LNCAP (cell line): ENCODE data around the gene LMAN1.

Experiments
- CTCF ChIP-seq: fragments of 450-650 bp; IDR thresholded peaks from 2 replicates; pipeline ENCODE4 v1.5.1; 2017; ENCODE audit warnings: mild to moderate bottlenecking

LMAN1 gene

GRCh38 chr18:59340817-59341216 is 18.2 kb downstream of the LMAN1 start:
- no peak for TF ChIP-seq CTCF

DNA sequence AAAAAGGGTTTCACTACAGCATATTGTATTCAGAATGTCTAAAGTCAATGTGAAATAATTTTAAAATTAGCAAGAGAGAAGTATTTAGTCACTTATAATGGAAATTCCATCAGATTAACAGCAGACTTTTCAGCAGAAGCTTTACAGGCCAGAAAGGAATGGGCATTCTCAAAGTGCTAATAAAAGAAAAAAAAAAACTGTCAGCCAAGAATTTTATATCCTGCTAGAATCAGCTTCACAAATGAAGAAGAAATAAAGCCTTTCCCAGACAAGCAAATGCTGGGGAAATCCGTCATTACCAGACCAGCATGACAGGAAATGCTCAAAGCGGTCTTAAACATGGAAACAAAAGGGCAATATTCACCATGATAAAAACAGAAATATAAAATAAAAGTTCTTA is 18.8 kb downstream of the LMAN1 start:
- no peak for TF ChIP-seq CTCF

- TF ChIP-seq CTCF: no peak
Observed at GRCh38 chr18:59332986-59333385, 26.1 kb downstream of the LMAN1 start.

GRCh38 chr18:59328683-59329082 is 30.4 kb downstream of the LMAN1 start:
- TF ChIP-seq CTCF: no peak

- TF ChIP-seq CTCF: no peak
Observed at GRCh38 chr18:59325965-59326364, 33.1 kb downstream of the LMAN1 start.

GRCh38 chr18:59324623-59324971 is 34.5 kb downstream of the LMAN1 start:
- TF ChIP-seq CTCF: no peak

DNA sequence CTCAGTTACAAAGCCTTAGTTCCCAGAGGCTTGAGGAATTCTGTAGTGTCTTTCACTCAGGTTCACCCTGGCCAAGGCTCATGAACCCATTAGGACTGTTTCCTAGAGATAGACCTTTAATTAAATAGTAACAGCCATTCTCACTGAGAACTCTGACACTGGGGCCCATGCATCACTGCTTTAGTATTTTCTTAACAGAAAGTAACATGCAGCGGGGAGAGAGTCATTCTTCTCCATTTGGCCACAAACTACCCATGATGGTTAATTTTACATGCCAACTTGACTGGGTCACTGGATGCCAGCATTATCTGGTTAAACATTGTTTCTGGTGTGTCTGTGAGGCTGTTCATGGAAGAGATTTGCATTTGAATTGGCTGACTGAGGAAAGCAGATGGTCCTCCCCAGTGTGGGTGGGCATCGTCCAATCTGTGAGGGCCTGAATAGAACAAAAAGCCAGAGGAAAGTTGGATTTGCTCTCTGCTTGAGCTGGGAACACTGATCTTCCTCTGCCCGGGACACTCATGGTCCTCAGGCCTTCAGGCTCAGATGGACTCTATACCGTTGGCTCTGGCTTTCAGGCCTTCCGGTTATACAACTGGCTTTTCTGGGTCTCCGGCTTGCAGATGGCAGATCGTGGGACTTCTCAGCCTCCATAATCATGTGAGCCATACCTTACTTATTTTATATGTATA is 35.0 kb downstream of the LMAN1 start:
- TF ChIP-seq CTCF: no peak
